ENCODE measurements around the gene MYO18B. TPM values are rescaled to one million over a fixed set of nuclear protein-coding genes. Genes with fewer than 3 reads are reported as not detected.

The MYO18B gene, protein sequence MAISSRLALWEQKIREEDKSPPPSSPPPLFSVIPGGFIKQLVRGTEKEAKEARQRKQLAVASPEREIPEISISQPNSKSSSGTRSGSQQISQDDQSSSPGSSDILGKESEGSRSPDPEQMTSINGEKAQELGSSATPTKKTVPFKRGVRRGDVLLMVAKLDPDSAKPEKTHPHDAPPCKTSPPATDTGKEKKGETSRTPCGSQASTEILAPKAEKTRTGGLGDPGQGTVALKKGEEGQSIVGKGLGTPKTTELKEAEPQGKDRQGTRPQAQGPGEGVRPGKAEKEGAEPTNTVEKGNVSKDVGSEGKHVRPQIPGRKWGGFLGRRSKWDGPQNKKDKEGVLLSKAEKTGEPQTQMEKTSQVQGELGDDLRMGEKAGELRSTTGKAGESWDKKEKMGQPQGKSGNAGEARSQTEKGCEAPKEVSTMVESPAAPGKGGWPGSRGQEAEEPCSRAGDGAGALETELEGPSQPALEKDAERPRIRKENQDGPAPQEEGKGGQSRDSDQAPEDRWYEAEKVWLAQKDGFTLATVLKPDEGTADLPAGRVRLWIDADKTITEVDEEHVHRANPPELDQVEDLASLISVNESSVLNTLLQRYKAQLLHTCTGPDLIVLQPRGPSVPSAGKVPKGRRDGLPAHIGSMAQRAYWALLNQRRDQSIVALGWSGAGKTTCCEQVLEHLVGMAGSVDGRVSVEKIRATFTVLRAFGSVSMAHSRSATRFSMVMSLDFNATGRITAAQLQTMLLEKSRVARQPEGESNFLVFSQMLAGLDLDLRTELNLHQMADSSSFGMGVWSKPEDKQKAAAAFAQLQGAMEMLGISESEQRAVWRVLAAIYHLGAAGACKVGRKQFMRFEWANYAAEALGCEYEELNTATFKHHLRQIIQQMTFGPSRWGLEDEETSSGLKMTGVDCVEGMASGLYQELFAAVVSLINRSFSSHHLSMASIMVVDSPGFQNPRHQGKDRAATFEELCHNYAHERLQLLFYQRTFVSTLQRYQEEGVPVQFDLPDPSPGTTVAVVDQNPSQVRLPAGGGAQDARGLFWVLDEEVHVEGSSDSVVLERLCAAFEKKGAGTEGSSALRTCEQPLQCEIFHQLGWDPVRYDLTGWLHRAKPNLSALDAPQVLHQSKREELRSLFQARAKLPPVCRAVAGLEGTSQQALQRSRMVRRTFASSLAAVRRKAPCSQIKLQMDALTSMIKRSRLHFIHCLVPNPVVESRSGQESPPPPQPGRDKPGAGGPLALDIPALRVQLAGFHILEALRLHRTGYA (N-terminal part only)
- total RNA-seq (2014; rRNA removed) (not detected in 2 replicates), Bru-seq, nascent RNA (percentile 3 among the genes with signal in this experiment), BruChase-seq, experiment 1, labeled RNA remaining after a 6-hour chase (percentile 3 among the genes with signal in this experiment), BruChase-seq, experiment 2, labeled RNA remaining after a 2-hour chase (percentile 3 among the genes with signal in this experiment)
- long read RNA-seq = 0 reads

DNA sequence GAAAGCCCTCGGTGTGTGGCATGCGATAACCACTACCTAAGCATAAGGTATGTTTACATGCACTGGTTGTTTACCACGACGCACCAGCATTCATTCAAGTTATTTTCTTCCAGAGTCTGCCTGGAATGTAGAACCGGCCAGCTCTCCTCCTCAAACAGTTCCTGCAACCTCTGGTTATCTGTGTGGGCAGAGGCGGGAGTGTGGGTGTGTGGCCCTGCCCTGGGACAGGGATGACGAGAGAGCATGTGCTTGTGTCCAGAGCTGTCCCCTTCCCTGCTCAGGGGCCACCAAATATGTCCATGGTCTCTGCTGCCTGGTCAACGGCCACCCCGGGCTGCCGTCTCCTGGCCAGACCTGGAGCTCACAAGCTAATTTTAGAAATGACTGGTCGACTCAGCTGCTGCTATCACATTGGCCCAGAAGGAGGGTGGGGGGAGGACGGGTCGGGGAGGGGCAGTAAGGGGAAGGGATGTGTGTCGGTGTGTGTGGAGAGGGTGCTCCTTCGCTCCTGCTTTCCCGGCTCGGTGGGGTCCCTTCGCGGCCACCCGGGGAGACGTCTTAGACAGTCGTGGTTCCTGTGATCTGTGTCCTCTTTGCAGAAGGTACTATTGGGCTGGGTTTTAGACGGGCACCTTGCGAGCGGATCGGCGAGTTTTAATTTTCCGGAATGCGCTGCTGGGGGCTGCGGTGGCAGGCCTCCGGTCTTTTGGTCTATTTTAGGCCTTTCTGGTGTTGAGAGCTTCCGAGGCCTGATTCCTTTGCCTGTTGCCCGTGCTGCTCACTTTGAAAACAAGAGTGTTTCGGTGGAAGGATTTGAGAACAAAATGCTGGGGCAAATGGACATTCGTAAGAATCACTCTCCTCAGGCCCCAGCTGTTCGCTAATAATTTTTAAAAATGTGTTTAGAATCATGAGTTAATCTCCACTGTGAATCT lies at the start of gene MYO18B:
Gene MYO18B, plus strand, starts transcription at position 497 of the 935 bp plus-strand sequence. CDS start 18,905 bp downstream, outside the sequence.
- Histone ChIP-seq H3K9me3 (ENCODE audit: low read length) (no peaks in the 10 kb centered on the region), H3K27me3 (ENCODE audit: low read length) (no peaks in the 10 kb centered on the region; the same call in 1 of the 2 replicates), H3K4me1 (ENCODE audit: insufficient read depth, low read length) (no peaks in the 10 kb centered on the region), H3K27ac (ENCODE audit: low read length) (no peak within 1 kb of the TSS), H3K4me3 (ENCODE audit: low read length) (no peak within 1 kb of the TSS), H3K36me3 (ENCODE audit: low read depth, low read length) (no peaks in the 10 kb centered on the region), H3K79me2 (ENCODE audit: low read length) (no peaks in the 10 kb centered on the region), H3F3A (ENCODE audit: low read length, unreplicated experiment) (no peaks in the 10 kb centered on the region), H3K4me2 (ENCODE audit: low read length) (no peak within 1 kb of the TSS), H2AFZ (ENCODE audit: low read length) (no peak within 1 kb of the TSS), H3K9me2 (replicated peaks; ENCODE audit: low read length) (no peaks in the 10 kb centered on the region), H3K9ac (ENCODE audit: low read length) (no peak within 1 kb of the TSS), H4K20me1 (ENCODE audit: low read length) (no peaks in the 10 kb centered on the region)
- DNase-seq = no peak
- ChIA-PET CTCF (no interaction called here), POLR2A (ENCODE audit: unreplicated experiment) (no interaction called here)
- BruUV-seq (replicated peaks) = no TSS peak
- ATAC-seq = no peak
- intact Hi-C loops (cut with micrococcal nuclease) = no loop called here
- TF ChIP-seq EZH2phosphoT487 (IDR thresholded peaks at IDR 0.05; ENCODE audit: borderline replicate concordance, low read length) = no peak
- TF ChIP-seq, protein P1, sequence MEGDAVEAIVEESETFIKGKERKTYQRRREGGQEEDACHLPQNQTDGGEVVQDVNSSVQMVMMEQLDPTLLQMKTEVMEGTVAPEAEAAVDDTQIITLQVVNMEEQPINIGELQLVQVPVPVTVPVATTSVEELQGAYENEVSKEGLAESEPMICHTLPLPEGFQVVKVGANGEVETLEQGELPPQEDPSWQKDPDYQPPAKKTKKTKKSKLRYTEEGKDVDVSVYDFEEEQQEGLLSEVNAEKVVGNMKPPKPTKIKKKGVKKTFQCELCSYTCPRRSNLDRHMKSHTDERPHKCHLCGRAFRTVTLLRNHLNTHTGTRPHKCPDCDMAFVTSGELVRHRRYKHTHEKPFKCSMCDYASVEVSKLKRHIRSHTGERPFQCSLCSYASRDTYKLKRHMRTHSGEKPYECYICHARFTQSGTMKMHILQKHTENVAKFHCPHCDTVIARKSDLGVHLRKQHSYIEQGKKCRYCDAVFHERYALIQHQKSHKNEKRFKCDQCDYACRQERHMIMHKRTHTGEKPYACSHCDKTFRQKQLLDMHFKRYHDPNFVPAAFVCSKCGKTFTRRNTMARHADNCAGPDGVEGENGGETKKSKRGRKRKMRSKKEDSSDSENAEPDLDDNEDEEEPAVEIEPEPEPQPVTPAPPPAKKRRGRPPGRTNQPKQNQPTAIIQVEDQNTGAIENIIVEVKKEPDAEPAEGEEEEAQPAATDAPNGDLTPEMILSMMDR (conservative IDR thresholded peaks at IDR 0.05; ENCODE audit: low read depth, low read length) = no peak
- no peak for TF ChIP-seq EZH2 (IDR thresholded peaks at IDR 0.05; ENCODE audit: low read length, unreplicated experiment)

DNA sequence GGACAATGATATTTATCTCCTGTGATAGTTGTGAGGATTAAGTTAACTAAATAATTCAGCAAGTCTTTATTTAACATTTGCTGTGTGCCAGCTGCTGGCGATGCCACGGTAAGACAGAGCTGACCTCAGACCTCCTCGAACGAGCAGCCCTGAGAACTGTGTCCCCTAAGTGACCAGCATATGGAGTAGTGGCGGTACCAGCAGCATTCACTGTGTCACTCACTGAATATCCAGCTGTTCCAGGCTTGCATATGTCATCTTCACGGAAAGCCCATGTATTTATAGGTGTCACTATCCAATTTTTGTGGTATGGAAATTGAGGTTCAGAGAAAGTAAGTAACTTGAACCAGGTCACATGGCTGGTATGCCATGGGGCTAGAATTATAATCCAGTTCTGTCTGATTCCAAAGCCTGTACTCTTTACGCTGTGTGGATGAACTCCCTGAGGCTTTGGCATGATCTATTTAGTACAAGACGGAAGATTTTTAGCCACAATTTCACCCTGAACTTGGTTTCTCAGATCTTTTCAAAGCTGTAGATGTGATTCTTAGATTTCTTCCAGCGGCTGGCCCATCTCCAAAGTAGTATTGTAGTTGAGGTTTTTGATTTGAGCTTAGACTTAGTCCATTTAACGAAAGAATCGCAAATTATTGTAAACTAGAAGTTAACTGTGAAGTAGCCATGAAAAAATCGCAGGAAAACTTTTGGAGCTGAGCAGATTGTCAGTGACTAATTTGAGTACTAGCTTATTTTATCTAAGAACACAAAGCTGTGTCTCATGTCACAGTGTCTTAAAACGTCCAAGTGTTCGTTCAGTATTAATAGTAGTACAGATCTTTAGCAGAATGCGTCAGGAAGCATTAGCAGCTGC lies 49.4 kb upstream of the MYO18B start:
- CTCF ChIA-PET = no interaction called here
- no peak overlapping the region for H3K4me2 ChIP-seq (ENCODE audit: low read length)
- no peak overlapping the region for H2AFZ ChIP-seq (ENCODE audit: low read length)
- no peaks in the 10 kb centered on the region for H3K79me2 ChIP-seq (ENCODE audit: low read length)
- H3K9me3 ChIP-seq (ENCODE audit: low read length) = no peaks in the 10 kb centered on the region
- H3K27me3 ChIP-seq (ENCODE audit: low read length) = peaks cover 64% of the 10 kb centered on the region
- H3K36me3 ChIP-seq (ENCODE audit: low read depth, low read length) = no peaks in the 10 kb centered on the region
- H3K4me1 ChIP-seq (ENCODE audit: insufficient read depth, low read length) = no peaks in the 10 kb centered on the region
- ATAC-seq (no peak), DNase-seq (no peak)
- intact Hi-C loops (cut with micrococcal nuclease) = no loop called here
- BruUV-seq (replicated peaks) = no TSS peak
- no peaks in the 10 kb centered on the region for H3F3A ChIP-seq (ENCODE audit: low read length, unreplicated experiment)
- TF ChIP-seq EZH2phosphoT487 (IDR thresholded peaks at IDR 0.05; ENCODE audit: borderline replicate concordance, low read length) (no peak), EZH2 (IDR thresholded peaks at IDR 0.05; ENCODE audit: low read length, unreplicated experiment) (no peak)
- TF ChIP-seq, protein P1 (conservative IDR thresholded peaks at IDR 0.05; ENCODE audit: low read depth, low read length) = no peak
- H3K9ac ChIP-seq (ENCODE audit: low read length) = no peak overlapping the region
- POLR2A ChIA-PET (ENCODE audit: unreplicated experiment) = no interaction called here
- no peaks in the 10 kb centered on the region for H4K20me1 ChIP-seq (ENCODE audit: low read length)
- no peak overlapping the region for H3K27ac ChIP-seq (ENCODE audit: low read length)
- no peaks in the 10 kb centered on the region for H3K9me2 ChIP-seq (replicated peaks; ENCODE audit: low read length)
- no peak overlapping the region for H3K4me3 ChIP-seq (ENCODE audit: low read length)

Measured in PC-3 (cell line).